H1 (cell line): Measurements from ENCODE around the gene PCDH9. TPM values are rescaled to one million over a fixed set of nuclear protein-coding genes. Genes with fewer than 3 reads are reported as not detected.

Experiments used
- CTCF ChIA-PET: fragments of 300-600 bp; sonication (Branson Sonifier 250); formaldehyde crosslinking; loops from one replicate; lab custom pipeline; 2021; ENCODE audit not compliant: partially characterized antibody; lab: Charles Lee
- POLR2A ChIA-PET: fragments of 300-600 bp; sonication (Branson Sonifier 250); formaldehyde crosslinking; loops from one replicate; lab custom pipeline; 2021; ENCODE audit warnings: inconsistent platforms; ENCODE audit not compliant: partially characterized antibody; lab: Charles Lee
- DNase-seq, 2 experiments: peaks; one replicate each; pipeline versions ENCODE4 v3.0.0 to v3.0.0-alpha.2; 2010 to 2022; ENCODE audit warnings: low spot score in 2 of 2, low read depth in 1 of 2, mixed read lengths in 1 of 2
- FAIRE-seq: peaks from 2 replicates; lab custom pipeline; 2011; peaks lifted over from hg19 to GRCh38; lab: Jason Lieb, UNC
- H2AFZ ChIP-seq: 2 replicates; pipeline ENCODE4 v1.8.1; 2012; ENCODE audit warnings: low read length, inconsistent platforms
- H2AK5ac ChIP-seq: 2 replicates; pipeline ENCODE4 v1.6.1; 2013; ENCODE audit warnings: low read depth, low read length
- H2BK120ac ChIP-seq: replicated peaks from 2 replicates; pipeline ENCODE3; 2013; ENCODE audit warnings: low read depth, low read length, inconsistent platforms
- H2BK12ac ChIP-seq: 2 replicates; pipeline ENCODE4 v1.6.1; 2013; ENCODE audit warnings: low read depth, low read length
- H2BK15ac ChIP-seq: 2 replicates; pipeline ENCODE4 v1.6.1; 2013; ENCODE audit warnings: low read length
- H2BK20ac ChIP-seq: 2 replicates; pipeline ENCODE4 v1.6.1; 2013; ENCODE audit warnings: low read length
- H2BK5ac ChIP-seq: 2 replicates; pipeline ENCODE4 v1.6.1; 2013; ENCODE audit warnings: low read depth, low read length
- H3K14ac ChIP-seq: 2 replicates; pipeline ENCODE4 v1.6.1; 2013; ENCODE audit warnings: inconsistent platforms; ENCODE audit not compliant: insufficient read length
- H3K18ac ChIP-seq: 2 replicates; pipeline ENCODE4 v1.6.1; 2013; ENCODE audit warnings: low read length; ENCODE audit errors: extremely low read depth
- H3K23ac ChIP-seq: 2 replicates; pipeline ENCODE4 v1.6.1; 2013; ENCODE audit warnings: inconsistent platforms; ENCODE audit not compliant: insufficient read length
- H3K23me2 ChIP-seq: 2 replicates; pipeline ENCODE4 v1.6.1; 2013; ENCODE audit warnings: low read depth, low read length
- H3K27ac ChIP-seq: 2 replicates; pipeline ENCODE4 v1.6.1; 2011; ENCODE audit warnings: low read depth, low read length, inconsistent platforms
- H3K27me3 ChIP-seq, 4 experiments: replicated peaks in 1 of 4; 1 replicate in 1 of 4; 2 replicates in 3 of 4; pipeline versions ENCODE4 v1.6.1 to v1.8.1; 2011 to 2013; ENCODE audit warnings: low read length in 3 of 4, mild to moderate bottlenecking in 3 of 4, inconsistent platforms in 2 of 4, mixed read lengths in 2 of 4, moderate library complexity in 1 of 4; ENCODE audit not compliant: control insufficient read depth in 3 of 4, insufficient read depth in 3 of 4; ENCODE audit errors: extremely low read depth in 1 of 4
- H3K36me3 ChIP-seq, 4 experiments: 2 replicates each; pipeline versions ENCODE4 v1.6.1 to v1.8.1; 2011 to 2013; ENCODE audit warnings: mild to moderate bottlenecking in 4 of 4, low read length in 3 of 4, moderate library complexity in 2 of 4, control low read depth in 1 of 4, inconsistent platforms in 1 of 4; ENCODE audit not compliant: insufficient read depth in 4 of 4, control insufficient read depth in 2 of 4
- H3K4ac ChIP-seq: replicated peaks from 2 replicates; pipeline ENCODE3; 2013; ENCODE audit warnings: low read length, low read depth, mixed read lengths, inconsistent platforms; ENCODE audit not compliant: insufficient read length
- H3K4me1 ChIP-seq, 4 experiments: replicated peaks in 1 of 4; 1 replicate in 1 of 4; 2 replicates in 3 of 4; pipeline versions ENCODE4 v1.6.1 to v1.8.1; 2011 to 2013; ENCODE audit warnings: low read length in 3 of 4, inconsistent platforms in 2 of 4, mixed read lengths in 1 of 4; ENCODE audit not compliant: insufficient read depth in 4 of 4, control insufficient read depth in 3 of 4
- H3K4me2 ChIP-seq, 2 experiments: 2 replicates each; pipeline versions ENCODE4 v1.6.1 to v1.8.1; 2011 to 2013; ENCODE audit warnings: low read depth in 2 of 2, low read length in 2 of 2, control low read depth in 1 of 2, inconsistent platforms in 1 of 2, mild to moderate bottlenecking in 1 of 2; ENCODE audit not compliant: insufficient read depth in 1 of 2
- H3K4me3 ChIP-seq, 4 experiments: fragments of 200-600, 300-600 bp in 1 of 4; sonication (generic), shearing (Covaris generic), sonication (Bioruptor Twin) in 1 of 4; 2 replicates each; pipeline versions ENCODE4 v1.5.1 to v1.8.1; 2011 to 2016; ENCODE audit warnings: low read length in 4 of 4, low read depth in 3 of 4, control low read depth in 2 of 4, inconsistent platforms in 2 of 4, mild to moderate bottlenecking in 2 of 4, mixed read lengths in 1 of 4, moderate library complexity in 1 of 4; ENCODE audit not compliant: insufficient read depth in 2 of 4; ENCODE audit errors: extremely low read depth in 1 of 4
- H3K56ac ChIP-seq: replicated peaks from 2 replicates; pipeline ENCODE3; 2013; ENCODE audit warnings: low read depth, mild to moderate bottlenecking, mixed read lengths, low read length, inconsistent platforms; ENCODE audit not compliant: insufficient read length
- H3K79me1 ChIP-seq: 2 replicates; pipeline ENCODE4 v1.6.1; 2013; ENCODE audit warnings: low read depth, low read length, control low read depth
- H3K79me2 ChIP-seq, 2 experiments: 2 replicates each; pipeline versions ENCODE4 v1.6.1 to v1.8.1; 2012 to 2013; ENCODE audit warnings: low read length in 2 of 2, mild to moderate bottlenecking in 2 of 2, inconsistent platforms in 1 of 2; ENCODE audit not compliant: insufficient read depth in 2 of 2, control insufficient read depth in 1 of 2
- H3K9ac ChIP-seq, 4 experiments: replicated peaks in 1 of 4; 1 replicate in 1 of 4; 2 replicates in 3 of 4; pipeline versions ENCODE4 v1.6.1 to v1.8.1; 2011 to 2013; ENCODE audit warnings: low read depth in 3 of 4, low read length in 3 of 4, control low read depth in 2 of 4, mild to moderate bottlenecking in 2 of 4, moderate library complexity in 2 of 4, inconsistent platforms in 1 of 4; ENCODE audit errors: extremely low read depth in 1 of 4
- H3K9me3 ChIP-seq, 2 experiments: 2 replicates each; pipeline versions ENCODE4 v1.6.1 to v1.8.1; 2012 to 2013; ENCODE audit warnings: mild to moderate bottlenecking in 2 of 2, moderate library complexity in 2 of 2, control low read depth in 1 of 2, inconsistent platforms in 1 of 2, low read depth in 1 of 2, low read length in 1 of 2, mixed read lengths in 1 of 2; ENCODE audit not compliant: insufficient read depth in 2 of 2
- H4K20me1 ChIP-seq, 2 experiments: replicated peaks in 1 of 2; 2 replicates each; pipeline versions ENCODE3 to v1.8.1; 2011 to 2013; ENCODE audit warnings: inconsistent platforms in 2 of 2, low read length in 2 of 2, mild to moderate bottlenecking in 1 of 2; ENCODE audit not compliant: insufficient read depth in 2 of 2, control insufficient read depth in 1 of 2
- H4K5ac ChIP-seq: 2 replicates; pipeline ENCODE4 v1.6.1; 2013; ENCODE audit warnings: low read length, low read depth, mixed read lengths, inconsistent platforms; ENCODE audit not compliant: insufficient read length
- H4K8ac ChIP-seq: 2 replicates; pipeline ENCODE4 v1.8.0; 2013; ENCODE audit warnings: mild to moderate bottlenecking, moderate library complexity, low read length, inconsistent platforms; ENCODE audit not compliant: insufficient read depth; ENCODE audit errors: extremely low read depth
- H4K91ac ChIP-seq: replicated peaks from 2 replicates; pipeline ENCODE3; 2013; ENCODE audit warnings: low read length, mixed read lengths, inconsistent platforms; ENCODE audit not compliant: insufficient read length
- whole genome bisulfite sequencing, 2 experiments: shearing (Covaris generic) in 1 of 2; methylation state at CpG; one replicate each; pipeline versions ENCODE4 v1.1.6 to v1.1.7; 2013 to 2015; ENCODE audit warnings: low lambda C conversion rate in 2 of 2, mixed read lengths in 2 of 2, inconsistent platforms in 1 of 2, low coverage in 1 of 2, missing lambda C conversion rate in 1 of 2; ENCODE audit not compliant: insufficient replicate concordance in 2 of 2, insufficient coverage in 1 of 2, insufficient read length in 1 of 2; ENCODE audit errors: extremely low coverage in 1 of 2, missing lambda C conversion rate in 1 of 2; 5-methylcytosine and 5-hydroxymethylcytosine counted together
- polyA plus RNA-seq, 7 experiments: library from polyadenylated mRNA; depleted of rRNA in 3 of 7; stranded (reverse) in 5 of 7; unstranded in 2 of 7; fragments of >200 nt in 5 of 7; fragments of 200-250 nt in 2 of 7; gene quantifications; 1 replicate in 5 of 7; 2 replicates in 1 of 7; 4 replicates in 1 of 7; pipeline versions ENCODE4 v1.2.1 to v1.2.3, GENCODE V29; 2011 to 2013; ENCODE audit warnings: missing spikeins in 2 of 7, mixed read lengths in 2 of 7
- total RNA-seq: library from RNA; stranded (reverse); fragmentation: NEBNext Ultra II Directional; extraction: Animal tissue kit (Norgen Biotek cat#: 25700); gene quantifications from 2 replicates; pipeline ENCODE4 v1.2.1, GENCODE V29; 2021

The PCDH9 gene
- total and polyA plus RNA-seq, 2 of the 8 experiments (the other 6 are each of a cell fraction or from before 2014, with no cell fraction given): 0.12 to 0.60 TPM

- ChIA-PET POLR2A (no interaction called here), CTCF (no interaction called here)
- Histone ChIP-seq H2BK15ac (no peak overlapping the region), H3K4me3 (no peak overlapping the region), H3K56ac (no peak overlapping the region), H2BK12ac (no peak overlapping the region), H3K4me1 (peaks cover 0 to 6% (median 0%) of the 10 kb centered on the region in 4 experiments; a peak in 1 of 7 replicates), H2BK5ac (no peak overlapping the region), H3K27ac (no peak overlapping the region), H3K9ac (no peak overlapping the region), H2AFZ (no peak overlapping the region), H4K8ac (no peak overlapping the region), H2BK120ac (no peak overlapping the region), H3K14ac (no peak overlapping the region), H4K5ac (no peak overlapping the region), H3K36me3 (no peaks in the 10 kb centered on the region), H3K27me3 (no peaks in the 10 kb centered on the region), H3K4me2 (no peak overlapping the region), H2AK5ac (no peak overlapping the region), H4K91ac (no peak overlapping the region), H3K79me2 (no peaks in the 10 kb centered on the region), H3K18ac (no peak overlapping the region), H3K79me1 (no peaks in the 10 kb centered on the region), H3K9me3 (no peaks in the 10 kb centered on the region), H3K23ac (no peak overlapping the region), H4K20me1 (no peaks in the 10 kb centered on the region), H3K4ac (no peak overlapping the region), H3K23me2 (no peaks in the 10 kb centered on the region), H2BK20ac (no peak overlapping the region)
- FAIRE-seq: no peak
- DNase-seq: no peak
- 75% methylated on average over 1 of the region's 1 CpG; no CpG with 5 or more reads in 1 of the 2 experiments for WGBS, 2 experiments
Measured at GRCh38 chr13:66969291-66969690, 260.8 kb downstream of the PCDH9 start.
